Measurements from ENCODE around the gene GNG7.

GNG7 gene

GRCh38 chr19:2702170-2703076, at the start of gene GNG7:
TSS of gene GNG7 (minus strand) at chr19:2702694. CDS start at chr19:2520688, 182,006 bp downstream.
- in situ Hi-C loops (cut with HindIII; ENCODE audit: low sequenced_read_pairs) = no loop called here

GRCh38 chr19:2751438-2751830, 48.9 kb upstream of the GNG7 start:
- in situ Hi-C loops (cut with HindIII; ENCODE audit: low sequenced_read_pairs) = no loop called here

- in situ Hi-C loops (cut with HindIII; ENCODE audit: low sequenced_read_pairs) = no loop called here
Observed at GRCh38 chr19:2750808-2751437, 48.4 kb upstream of the GNG7 start.

GRCh38 chr19:2747349-2747748, 44.9 kb upstream of the GNG7 start:
- in situ Hi-C loops (cut with HindIII; ENCODE audit: low sequenced_read_pairs) = no loop called here

- in situ Hi-C loops (cut with HindIII; ENCODE audit: low sequenced_read_pairs) = no loop called here
Observed at GRCh38 chr19:2744113-2744512, 41.6 kb upstream of the GNG7 start.

GRCh38 chr19:2743099-2743498, 40.6 kb upstream of the GNG7 start:
- in situ Hi-C loops (cut with HindIII; ENCODE audit: low sequenced_read_pairs) = no loop called here

GRCh38 chr19:2740314-2740656, 37.8 kb upstream of the GNG7 start:
- in situ Hi-C loops (cut with HindIII; ENCODE audit: low sequenced_read_pairs) = no loop called here

GRCh38 chr19:2739602-2740313, 37.3 kb upstream of the GNG7 start, which contains the start of gene SLC39A3:
TSS of gene SLC39A3 (minus strand) at chr19:2740017. CDS start at chr19:2737257, 2,760 bp downstream.
- in situ Hi-C loops (cut with HindIII; ENCODE audit: low sequenced_read_pairs) = no loop called here

GRCh38 chr19:2736550-2737190, 34.2 kb upstream of the GNG7 start:
- in situ Hi-C loops (cut with HindIII; ENCODE audit: low sequenced_read_pairs) = no loop called here

GRCh38 chr19:2735374-2735773, 32.9 kb upstream of the GNG7 start:
- in situ Hi-C loops (cut with HindIII; ENCODE audit: low sequenced_read_pairs) = no loop called here

- in situ Hi-C loops (cut with HindIII; ENCODE audit: low sequenced_read_pairs) = no loop called here
Observed at GRCh38 chr19:2734589-2735288, 32.2 kb upstream of the GNG7 start.

- in situ Hi-C loops (cut with HindIII; ENCODE audit: low sequenced_read_pairs) = no loop called here
Observed at GRCh38 chr19:2733930-2734588, 31.6 kb upstream of the GNG7 start.

- in situ Hi-C loops (cut with HindIII; ENCODE audit: low sequenced_read_pairs) = no loop called here
Observed at GRCh38 chr19:2732883-2733282, 30.4 kb upstream of the GNG7 start.

GRCh38 chr19:2732157-2732725, 29.7 kb upstream of the GNG7 start:
- in situ Hi-C loops (cut with HindIII; ENCODE audit: low sequenced_read_pairs) = no loop called here

GRCh38 chr19:2731181-2731995, 28.9 kb upstream of the GNG7 start:
- in situ Hi-C loops (cut with HindIII; ENCODE audit: low sequenced_read_pairs) = no loop called here

- in situ Hi-C loops (cut with HindIII; ENCODE audit: low sequenced_read_pairs) = no loop called here
Observed at GRCh38 chr19:2729943-2730818, 27.7 kb upstream of the GNG7 start.

- in situ Hi-C loops (cut with HindIII; ENCODE audit: low sequenced_read_pairs) = no loop called here
Observed at GRCh38 chr19:2728783-2729387, 26.4 kb upstream of the GNG7 start.

GRCh38 chr19:2727640-2727944, 25.1 kb upstream of the GNG7 start:
- in situ Hi-C loops (cut with HindIII; ENCODE audit: low sequenced_read_pairs) = no loop called here
